ENCODE data around the gene CFAP20. TPM values are rescaled to one million over a fixed set of nuclear protein-coding genes. Genes with fewer than 3 reads are reported as not detected.

CFAP20 gene
- total RNA-seq = 72.1 and 73.1 TPM in 2 replicates
- long read RNA-seq, transcript CFAP20-201 (6 exons, 1,354 nt) = major isoform, 370 of 394 reads
- long read RNA-seq, partial matches to known transcripts = 3 of 394 reads
- long read RNA-seq, other reads (novel, unspliced or antisense) = 20 of 394 reads

DNA sequence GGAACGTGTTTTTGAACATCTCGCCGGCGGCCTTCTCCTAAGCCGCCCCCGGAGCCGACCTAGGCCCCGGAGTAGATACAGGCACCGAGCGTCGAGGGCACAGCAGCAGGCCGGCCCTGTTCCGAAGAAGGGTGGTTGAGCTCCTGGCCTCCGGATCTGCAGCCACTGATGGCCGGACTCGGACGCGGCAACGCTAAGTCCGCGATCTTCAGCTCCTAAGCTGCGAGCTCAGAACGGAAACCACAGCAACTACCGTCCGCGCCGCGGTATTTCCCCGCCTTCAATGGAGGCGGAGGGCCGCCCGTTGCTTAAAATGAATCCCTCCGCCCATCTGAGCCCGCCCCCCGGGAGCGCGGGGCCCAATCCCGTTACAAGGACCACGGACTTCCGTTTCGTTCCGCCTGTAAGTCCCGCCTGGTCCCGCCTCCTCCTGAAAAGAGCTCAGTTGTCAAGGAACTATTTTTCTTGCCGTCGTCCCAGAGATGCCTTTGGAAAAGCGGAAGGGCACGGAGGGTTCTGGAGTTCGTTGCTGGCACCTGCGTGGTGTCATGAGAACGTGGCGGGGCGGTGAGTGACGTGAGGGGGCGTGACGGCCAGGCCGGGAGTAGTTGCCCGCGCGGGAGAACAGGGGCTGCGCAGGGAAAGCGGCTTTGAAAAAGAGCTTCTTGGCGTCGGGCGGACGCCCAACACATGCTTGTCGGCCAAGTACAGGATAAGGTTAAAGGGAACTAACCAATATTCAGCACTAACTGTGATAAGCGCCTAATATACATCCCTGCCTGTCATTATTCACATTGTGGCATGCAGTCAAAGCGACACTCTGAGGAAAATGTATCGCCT lies at the start of gene CFAP20:
CFAP20 (minus strand) TSS at position 285 of the 840 bp plus-strand sequence; CDS start at position 19, 266 bp downstream.
- H3K27ac Mint-ChIP-seq (ENCODE audit: unreplicated experiment) = peak within 1 kb of the TSS; percentile 92
- H3K9me3 Mint-ChIP-seq = peaks cover 3% of the 10 kb centered on the region
- TF ChIP-seq, protein P1, sequence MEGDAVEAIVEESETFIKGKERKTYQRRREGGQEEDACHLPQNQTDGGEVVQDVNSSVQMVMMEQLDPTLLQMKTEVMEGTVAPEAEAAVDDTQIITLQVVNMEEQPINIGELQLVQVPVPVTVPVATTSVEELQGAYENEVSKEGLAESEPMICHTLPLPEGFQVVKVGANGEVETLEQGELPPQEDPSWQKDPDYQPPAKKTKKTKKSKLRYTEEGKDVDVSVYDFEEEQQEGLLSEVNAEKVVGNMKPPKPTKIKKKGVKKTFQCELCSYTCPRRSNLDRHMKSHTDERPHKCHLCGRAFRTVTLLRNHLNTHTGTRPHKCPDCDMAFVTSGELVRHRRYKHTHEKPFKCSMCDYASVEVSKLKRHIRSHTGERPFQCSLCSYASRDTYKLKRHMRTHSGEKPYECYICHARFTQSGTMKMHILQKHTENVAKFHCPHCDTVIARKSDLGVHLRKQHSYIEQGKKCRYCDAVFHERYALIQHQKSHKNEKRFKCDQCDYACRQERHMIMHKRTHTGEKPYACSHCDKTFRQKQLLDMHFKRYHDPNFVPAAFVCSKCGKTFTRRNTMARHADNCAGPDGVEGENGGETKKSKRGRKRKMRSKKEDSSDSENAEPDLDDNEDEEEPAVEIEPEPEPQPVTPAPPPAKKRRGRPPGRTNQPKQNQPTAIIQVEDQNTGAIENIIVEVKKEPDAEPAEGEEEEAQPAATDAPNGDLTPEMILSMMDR (conservative IDR thresholded peaks at IDR 0.05) = no peak
- DNase-seq (ENCODE audit: low read depth, low spot score) = peak; percentile 96
- H3K36me3 Mint-ChIP-seq (ENCODE audit: low read depth) = peaks cover 5% of the 10 kb centered on the region
- no peaks in the 10 kb centered on the region for H3K27me3 Mint-ChIP-seq (ENCODE audit: low read depth)
- H3K4me1 Mint-ChIP-seq = peaks cover 38% of the 10 kb centered on the region
- peak within 1 kb of the TSS; percentile 83 for H3K4me3 Mint-ChIP-seq

DNA sequence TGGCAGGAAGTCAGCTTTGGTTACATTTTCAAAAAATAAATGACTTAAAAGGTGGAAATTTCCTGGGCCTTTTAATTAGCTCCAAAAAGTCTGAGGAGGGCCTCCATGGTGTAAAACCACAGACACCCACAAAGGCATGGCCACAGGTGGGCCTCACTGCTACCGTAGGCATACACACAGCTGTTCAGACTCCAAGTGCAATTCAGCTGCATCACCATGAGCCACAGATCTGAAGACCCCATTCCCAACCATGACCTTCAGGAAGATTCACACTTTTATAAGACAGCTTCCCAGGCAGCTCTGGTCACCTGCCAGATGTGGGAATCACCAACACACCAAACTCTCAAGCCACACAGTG lies 48.2 kb upstream of the CFAP20 start:
- Mint-ChIP-seq H3K9me3 (no peaks in the 10 kb centered on the region), H3K27me3 (ENCODE audit: low read depth) (no peaks in the 10 kb centered on the region), H3K27ac (ENCODE audit: unreplicated experiment) (no peak overlapping the region), H3K4me1 (no peaks in the 10 kb centered on the region), H3K36me3 (ENCODE audit: low read depth) (peaks cover 9% of the 10 kb centered on the region), H3K4me3 (no peak overlapping the region)
- TF ChIP-seq, protein P1 (conservative IDR thresholded peaks at IDR 0.05) = no peak
- DNase-seq (ENCODE audit: low read depth, low spot score) = no peak

DNA sequence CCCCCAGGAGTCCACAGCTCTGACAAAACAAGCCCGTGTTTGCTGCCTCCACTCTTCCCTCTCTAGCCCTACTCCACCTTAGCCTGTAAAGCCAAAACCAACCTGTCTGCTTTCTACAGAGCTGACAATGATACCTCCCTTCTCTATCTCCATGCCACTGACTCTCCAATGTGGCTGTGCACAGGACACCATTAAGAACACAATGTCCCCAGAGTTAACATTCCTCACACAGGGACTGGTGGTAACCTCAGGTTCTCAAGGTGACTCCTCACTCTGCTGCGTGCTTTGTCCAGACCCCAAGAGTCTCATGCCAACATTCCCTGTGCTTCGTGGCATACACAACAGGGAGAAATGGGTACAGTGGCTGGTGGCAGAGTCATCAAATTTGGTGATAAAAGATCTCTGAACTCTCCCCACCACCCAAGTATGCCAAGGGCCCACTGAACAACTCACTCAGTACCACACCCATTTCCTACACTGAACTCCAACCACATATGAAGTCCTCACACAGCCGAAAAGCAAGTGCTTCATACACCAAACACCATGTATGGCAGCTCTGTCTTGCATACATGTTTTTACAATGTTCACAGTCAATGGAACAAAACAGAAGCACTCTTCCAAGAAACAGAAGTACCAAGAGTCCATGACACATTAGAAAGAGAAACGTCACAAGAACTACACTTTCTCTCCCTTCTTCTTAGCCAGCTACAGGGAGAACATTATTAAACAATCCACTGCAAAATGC lies 47.6 kb upstream of the CFAP20 start:
- no peak for DNase-seq (ENCODE audit: low read depth, low spot score)
- H3K27me3 Mint-ChIP-seq (ENCODE audit: low read depth) = no peaks in the 10 kb centered on the region
- TF ChIP-seq, protein P1 (conservative IDR thresholded peaks at IDR 0.05) = no peak
- H3K9me3 Mint-ChIP-seq = no peaks in the 10 kb centered on the region
- H3K4me1 Mint-ChIP-seq = no peaks in the 10 kb centered on the region
- peak overlapping the region; percentile 1 for H3K27ac Mint-ChIP-seq (ENCODE audit: unreplicated experiment)
- no peak overlapping the region for H3K4me3 Mint-ChIP-seq
- H3K36me3 Mint-ChIP-seq (ENCODE audit: low read depth) = peaks cover 7% of the 10 kb centered on the region

DNA sequence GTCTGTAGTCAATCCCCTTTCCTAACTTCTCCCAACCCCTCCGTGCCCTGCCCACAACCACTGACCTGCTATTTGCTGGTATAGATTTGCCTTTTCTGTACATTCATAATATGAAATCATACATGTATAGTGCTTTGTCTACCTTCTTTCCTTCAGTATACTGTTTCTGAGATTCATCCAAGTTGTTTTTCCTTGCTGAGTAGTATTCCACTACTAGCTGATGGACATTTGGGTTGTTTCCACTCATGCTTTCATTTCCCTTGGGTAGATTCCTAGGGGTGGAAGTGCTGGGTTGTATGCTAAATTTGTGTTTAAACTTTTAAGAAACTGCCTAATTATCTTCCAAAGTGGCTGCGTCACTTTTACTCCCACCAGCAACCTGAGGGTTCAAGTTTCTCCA lies 41.0 kb upstream of the CFAP20 start:
- H3K36me3 Mint-ChIP-seq (ENCODE audit: low read depth) = peaks cover 16% of the 10 kb centered on the region
- no peak for DNase-seq (ENCODE audit: low read depth, low spot score)
- TF ChIP-seq, protein P1 (conservative IDR thresholded peaks at IDR 0.05) = no peak

DNA sequence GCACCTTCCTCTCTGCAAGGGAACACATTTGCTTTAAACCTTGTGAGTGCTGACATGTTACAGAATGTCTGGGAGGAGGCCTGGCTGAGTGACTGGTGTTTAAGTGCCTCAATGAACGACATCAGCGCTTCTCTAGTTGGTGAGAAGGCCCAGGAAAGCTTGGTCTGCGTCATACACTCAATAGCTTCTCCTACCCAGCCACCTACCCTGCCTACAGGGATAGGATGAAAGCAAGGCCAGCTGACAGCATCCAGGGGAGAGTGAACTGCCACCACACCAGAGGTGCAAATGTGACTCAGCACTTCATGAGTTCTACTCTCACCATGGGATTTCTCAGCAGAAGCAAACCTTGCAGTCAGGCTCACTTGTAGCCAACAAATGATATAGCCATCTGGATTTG lies 31.7 kb upstream of the CFAP20 start:
- Mint-ChIP-seq H3K27me3 (ENCODE audit: low read depth) (no peaks in the 10 kb centered on the region), H3K36me3 (ENCODE audit: low read depth) (peaks cover 23% of the 10 kb centered on the region), H3K9me3 (no peaks in the 10 kb centered on the region), H3K4me1 (no peaks in the 10 kb centered on the region), H3K4me3 (no peak overlapping the region), H3K27ac (ENCODE audit: unreplicated experiment) (no peak overlapping the region)
- no peak for DNase-seq (ENCODE audit: low read depth, low spot score)
- TF ChIP-seq, protein P1 (conservative IDR thresholded peaks at IDR 0.05) = no peak

More for the DNA sequence above, 41.0 kb upstream of the CFAP20 start:
- H3K27me3 Mint-ChIP-seq (ENCODE audit: low read depth) = no peaks in the 10 kb centered on the region
- no peaks in the 10 kb centered on the region for H3K9me3 Mint-ChIP-seq
- H3K4me1 Mint-ChIP-seq = no peaks in the 10 kb centered on the region
- no peak overlapping the region for H3K27ac Mint-ChIP-seq (ENCODE audit: unreplicated experiment)
- no peak overlapping the region for H3K4me3 Mint-ChIP-seq
